Activated B cell treated with CpG ODN at 0.5 μM for 24 hours (primary cell): ENCODE results near the gene SPOCK3. TPM values are rescaled to one million over a fixed set of nuclear protein-coding genes. Genes with fewer than 3 reads are reported as not detected.
"Not testable (repeated sequence)": the region's sequence is repeated elsewhere in the genome, so short reads cannot be mapped to it uniquely, and the experiment has no call there.

ENCODE experiments used
- ATAC-seq: fragments of 200-7000 bp; cut with Tn5 transposase; one replicate; pipeline ENCODE4 v1.10.0; 2021; ENCODE audit warnings: low read depth, mild to moderate bottlenecking, moderate library complexity
- CTCF ChIA-PET: fragments of 350-600 bp; sonication (Branson Sonifier 250); formaldehyde crosslinking; loops from one replicate; lab custom pipeline; 2021; ENCODE audit warnings: antibody characterized with exemption; lab: Charles Lee
- POLR2A ChIA-PET: fragments of 350-600 bp; sonication (Branson Sonifier 250); formaldehyde crosslinking; loops from one replicate; lab custom pipeline; 2021; ENCODE audit warnings: antibody characterized with exemption; lab: Charles Lee
- DNase-seq: peaks from one replicate; pipeline ENCODE4 v3.0.0; 2022
- H3K27ac Mint-ChIP-seq: one replicate; pipeline ENCODE4 v1.8.0; 2020; ENCODE audit warnings: mixed read lengths
- H3K27me3 Mint-ChIP-seq: one replicate; pipeline ENCODE4 v1.8.0; 2021; ENCODE audit warnings: mixed read lengths
- H3K36me3 Mint-ChIP-seq: one replicate; pipeline ENCODE4 v1.8.0; 2021; ENCODE audit warnings: low read depth, mixed read lengths
- H3K4me1 Mint-ChIP-seq: one replicate; pipeline ENCODE4 v1.8.0; 2021; ENCODE audit warnings: mixed read lengths
- H3K4me3 Mint-ChIP-seq: one replicate; pipeline ENCODE4 v1.8.0; 2020; ENCODE audit warnings: mild to moderate bottlenecking, mixed read lengths
- H3K9me3 Mint-ChIP-seq: one replicate; pipeline ENCODE4 v1.8.0; 2020; ENCODE audit warnings: mixed read lengths
- intact Hi-C: fragments of 100-400 bp; cut with micrococcal nuclease; formaldehyde crosslinking; loops from one replicate; pipeline ENCODE4 v1.15.1; 2024
- total RNA-seq: library from RNA; stranded (reverse); gene quantifications from 2 replicates; pipeline ENCODE4 v1.2.3, GENCODE V29; 2022
- TF ChIP-seq, protein P1 (sequence below): fragments of 200-600 bp; IDR thresholded peaks from one replicate; pipeline ENCODE4 v1.8.0; 2022; ENCODE audit warnings: antibody characterized with exemption, mild to moderate bottlenecking

SPOCK3 gene
- not detected in 2 replicates for total RNA-seq

GRCh38 chr4:167234316-167234881 is at the start of gene SPOCK3:
SPOCK3 (minus strand) TSS chr4:167234494.
- intact Hi-C loops = no loop called here
- POLR2A ChIA-PET = no interaction called here
- TF ChIP-seq, protein P1, sequence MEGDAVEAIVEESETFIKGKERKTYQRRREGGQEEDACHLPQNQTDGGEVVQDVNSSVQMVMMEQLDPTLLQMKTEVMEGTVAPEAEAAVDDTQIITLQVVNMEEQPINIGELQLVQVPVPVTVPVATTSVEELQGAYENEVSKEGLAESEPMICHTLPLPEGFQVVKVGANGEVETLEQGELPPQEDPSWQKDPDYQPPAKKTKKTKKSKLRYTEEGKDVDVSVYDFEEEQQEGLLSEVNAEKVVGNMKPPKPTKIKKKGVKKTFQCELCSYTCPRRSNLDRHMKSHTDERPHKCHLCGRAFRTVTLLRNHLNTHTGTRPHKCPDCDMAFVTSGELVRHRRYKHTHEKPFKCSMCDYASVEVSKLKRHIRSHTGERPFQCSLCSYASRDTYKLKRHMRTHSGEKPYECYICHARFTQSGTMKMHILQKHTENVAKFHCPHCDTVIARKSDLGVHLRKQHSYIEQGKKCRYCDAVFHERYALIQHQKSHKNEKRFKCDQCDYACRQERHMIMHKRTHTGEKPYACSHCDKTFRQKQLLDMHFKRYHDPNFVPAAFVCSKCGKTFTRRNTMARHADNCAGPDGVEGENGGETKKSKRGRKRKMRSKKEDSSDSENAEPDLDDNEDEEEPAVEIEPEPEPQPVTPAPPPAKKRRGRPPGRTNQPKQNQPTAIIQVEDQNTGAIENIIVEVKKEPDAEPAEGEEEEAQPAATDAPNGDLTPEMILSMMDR = no peak
- DNase-seq (no peak), ATAC-seq (no peak)
- H3K4me1 Mint-ChIP-seq = peaks cover 11% of the 10 kb centered on the region
- H3K27me3 Mint-ChIP-seq = peaks cover 25% of the 10 kb centered on the region
- H3K9me3 Mint-ChIP-seq = no peaks in the 10 kb centered on the region
- H3K27ac Mint-ChIP-seq = no peak within 1 kb of the TSS
- CTCF ChIA-PET = no interaction called here
- H3K36me3 Mint-ChIP-seq = no peaks in the 10 kb centered on the region
- H3K4me3 Mint-ChIP-seq = peak within 1 kb of the TSS; percentile 65

DNA sequence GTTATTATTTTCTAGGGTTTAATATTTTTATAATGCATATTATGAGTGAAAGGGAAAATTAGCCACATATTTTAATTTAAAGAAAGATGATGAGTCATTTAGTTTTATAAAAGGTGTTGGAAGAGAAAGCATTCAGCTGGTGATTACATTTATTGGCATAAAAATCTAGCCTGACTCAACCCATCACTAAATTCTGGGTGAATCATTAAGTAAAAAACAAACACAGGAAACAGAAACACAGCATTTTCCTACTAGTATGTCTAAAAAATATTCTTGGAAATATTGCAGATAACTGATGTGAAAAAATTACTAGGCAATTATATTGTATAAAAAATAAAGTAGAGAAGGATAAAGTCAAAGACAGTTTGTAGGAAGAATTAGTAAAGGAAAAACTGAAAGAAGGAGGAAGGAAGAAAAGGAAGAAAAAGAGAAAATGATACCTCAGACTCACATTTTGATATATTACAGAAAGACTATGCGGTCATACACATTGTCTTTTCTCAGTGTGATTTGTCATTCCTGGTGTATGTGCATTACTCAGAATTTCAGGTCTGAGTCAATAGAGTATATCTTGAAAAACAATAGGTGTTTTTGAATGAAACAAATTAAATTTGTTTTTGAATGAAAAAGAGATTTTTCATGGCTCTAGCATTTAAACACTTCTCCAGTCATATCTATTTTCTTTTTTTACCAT is 48.0 kb upstream of the SPOCK3 start:
- DNase-seq (no peak), ATAC-seq (no peak)
- Mint-ChIP-seq H3K27me3 (no peaks in the 10 kb centered on the region), H3K4me1 (no peaks in the 10 kb centered on the region), H3K4me3 (no peak overlapping the region), H3K36me3 (no peaks in the 10 kb centered on the region), H3K9me3 (peaks cover 19% of the 10 kb centered on the region), H3K27ac (no peak overlapping the region)
- TF ChIP-seq, protein P1 = no peak
- POLR2A ChIA-PET = no interaction called here
- CTCF ChIA-PET = no interaction called here
- intact Hi-C loops = no loop called here

- DNase-seq, H3K4me1 Mint-ChIP-seq, POLR2A ChIA-PET, CTCF ChIA-PET, H3K36me3 Mint-ChIP-seq, H3K27me3 Mint-ChIP-seq, intact Hi-C loops, ATAC-seq, H3K27ac Mint-ChIP-seq, H3K4me3 Mint-ChIP-seq: not testable (repeated sequence)
- peaks cover 16% of the 10 kb centered on the region for H3K9me3 Mint-ChIP-seq
Measured at GRCh38 chr4:167281545-167281944, 47.3 kb upstream of the SPOCK3 start.

DNA sequence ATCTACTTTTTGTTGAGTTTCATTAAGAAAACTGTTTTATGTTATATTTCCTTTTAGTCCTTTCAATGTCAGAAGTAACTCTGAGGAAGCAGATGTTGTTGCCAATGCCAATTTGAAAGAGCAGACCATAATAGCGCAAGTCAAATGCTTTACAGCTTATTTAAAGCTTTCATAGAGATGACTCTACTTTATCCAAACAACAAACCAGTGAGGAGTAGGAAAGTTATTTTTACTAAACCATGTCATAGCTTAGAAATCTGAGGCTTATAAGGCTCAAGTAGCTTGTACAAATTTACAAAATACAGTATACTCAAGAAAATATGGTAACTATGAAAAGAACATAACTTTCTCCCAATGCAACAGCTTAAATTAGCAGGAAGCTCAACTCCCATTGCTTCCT is 40.1 kb upstream of the SPOCK3 start:
- DNase-seq (no peak), ATAC-seq (no peak)
- ChIA-PET POLR2A (no interaction called here), CTCF (no interaction called here)
- TF ChIP-seq, protein P1 = no peak
- H3K9me3 Mint-ChIP-seq = peaks cover 5% of the 10 kb centered on the region
- H3K27me3 Mint-ChIP-seq = no peaks in the 10 kb centered on the region
- intact Hi-C loops = no loop called here
- H3K27ac Mint-ChIP-seq = no peak overlapping the region
- H3K4me3 Mint-ChIP-seq = no peak overlapping the region
- H3K4me1 Mint-ChIP-seq = no peaks in the 10 kb centered on the region
- no peaks in the 10 kb centered on the region for H3K36me3 Mint-ChIP-seq

DNA sequence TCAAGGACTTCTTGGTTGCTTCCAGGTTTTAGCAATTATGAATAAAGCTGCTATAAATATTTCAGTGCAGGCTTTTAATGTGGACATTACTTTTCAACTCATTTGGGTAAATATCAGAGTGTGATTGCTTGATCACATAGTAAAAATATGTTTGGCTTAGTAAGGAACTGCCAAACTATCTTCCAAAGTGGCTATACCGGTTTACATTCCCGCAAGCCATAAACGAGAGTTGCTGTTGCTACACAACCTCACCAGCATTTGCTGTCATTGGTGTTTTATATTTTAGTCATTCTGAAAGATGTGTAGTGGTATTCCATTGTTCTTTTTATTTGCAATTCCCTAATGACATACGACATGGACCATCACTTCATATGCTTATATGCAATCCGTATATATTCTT is 30.9 kb upstream of the SPOCK3 start:
- ATAC-seq (no peak), DNase-seq (no peak)
- Mint-ChIP-seq H3K27me3 (no peaks in the 10 kb centered on the region), H3K4me3 (no peak overlapping the region), H3K4me1 (no peaks in the 10 kb centered on the region), H3K9me3 (peaks cover 6% of the 10 kb centered on the region), H3K36me3 (no peaks in the 10 kb centered on the region), H3K27ac (no peak overlapping the region)
- intact Hi-C loops = no loop called here
- CTCF ChIA-PET = no interaction called here
- POLR2A ChIA-PET = no interaction called here
- TF ChIP-seq, protein P1 = no peak
